ENCODE data around the gene SKI.

- no peak for TF ChIP-seq CTCF (IDR thresholded peaks at IDR 0.05; ENCODE audit: poor library complexity)
- TF ChIP-seq EZH2 (IDR thresholded peaks at IDR 0.05; ENCODE audit: borderline replicate concordance) = no peak
- TF ChIP-seq EZH2phosphoT487 (IDR thresholded peaks at IDR 0.05; ENCODE audit: low read depth, severe bottlenecking, unreplicated experiment) = no peak
Measured at GRCh38 chr1:2282556-2283270, 54.6 kb downstream of the SKI start.
